HG03139 (cell line): ENCODE measurements around the gene CFAP70.
A peak's percentile ranks its signal among the peaks of the same experiment; 100 is the strongest.
"Not testable (repeated sequence)": the region's sequence is repeated elsewhere in the genome, so short reads cannot be mapped to it uniquely, and the experiment has no call there.

ENCODE experiments used
- ATAC-seq: cut with Tn5 transposase; IDR thresholded peaks from one replicate; pipeline ENCODE4 v1.9.1; 2021; ENCODE audit not compliant: unreplicated experiment

The CFAP70 gene

DNA sequence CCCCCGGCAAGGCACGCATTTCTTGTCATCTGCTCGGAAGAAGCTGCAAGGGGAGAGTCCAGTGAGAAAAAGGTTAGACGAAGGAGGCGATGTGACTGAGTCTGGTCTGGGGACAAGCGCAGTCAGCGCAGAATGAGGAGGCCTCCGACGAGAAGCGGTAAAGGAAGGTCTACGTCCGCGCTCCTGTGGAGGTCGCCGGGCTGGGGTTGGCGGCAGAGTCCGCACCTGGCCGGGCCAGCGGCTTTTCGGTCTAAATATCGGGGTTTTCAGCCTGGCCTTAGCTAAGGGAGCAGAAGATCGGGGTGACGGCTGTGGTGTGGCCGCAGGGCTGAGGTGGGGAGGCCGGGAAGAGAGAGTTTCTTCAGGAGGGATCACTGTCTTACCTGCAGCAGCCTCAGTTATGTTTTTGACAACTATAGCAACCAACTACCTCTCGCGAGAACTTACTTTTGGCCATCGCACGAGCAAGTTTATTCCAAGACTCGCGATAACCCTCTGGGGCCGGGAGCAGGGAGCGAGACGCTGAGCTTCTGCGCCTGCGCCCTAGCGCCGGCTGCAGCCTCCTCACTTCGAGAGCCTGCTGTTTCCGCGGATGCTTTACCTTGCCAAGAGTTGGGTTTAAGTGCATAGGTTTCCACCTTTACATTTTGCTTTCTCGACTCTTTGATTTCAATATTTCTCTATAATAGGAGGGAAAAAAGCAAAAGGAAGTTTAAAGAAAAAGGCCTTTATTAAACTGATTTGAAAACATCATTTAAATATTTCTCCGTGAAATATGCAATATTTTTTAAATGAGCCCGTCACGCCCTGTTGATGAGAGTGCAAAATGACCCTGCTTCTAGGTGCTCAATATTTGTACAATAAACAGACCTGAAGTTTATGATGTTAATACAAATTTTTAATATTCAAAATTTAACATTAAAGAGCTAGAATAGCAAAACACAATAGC, at the start of gene CFAP70:
Gene CFAP70 (minus strand): TSS at position 534 of the 949 bp plus-strand sequence. CDS start 4,068 bp downstream, outside the sequence.
- ATAC-seq: peak; percentile 87

DNA sequence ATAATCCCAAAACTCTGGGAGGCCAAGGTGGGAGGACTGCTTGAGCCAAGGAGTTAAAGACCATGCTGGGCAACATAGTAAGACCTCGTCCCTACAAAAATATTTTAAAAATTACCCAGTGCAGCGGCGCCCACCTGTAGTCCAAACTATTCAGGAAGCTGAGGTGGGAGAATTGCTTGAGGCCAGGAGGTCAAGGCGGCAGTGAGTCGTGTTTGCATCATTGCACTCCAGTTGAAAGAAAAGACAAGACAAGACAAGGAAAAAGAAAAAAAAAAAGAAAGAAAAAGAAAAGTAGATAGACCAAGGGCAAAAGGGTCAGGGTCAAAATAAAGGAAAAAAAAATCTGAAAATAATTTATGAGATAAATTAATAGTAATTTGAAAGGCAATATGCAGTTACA, 49.4 kb upstream of the CFAP70 start:
- ATAC-seq: no peak

DNA sequence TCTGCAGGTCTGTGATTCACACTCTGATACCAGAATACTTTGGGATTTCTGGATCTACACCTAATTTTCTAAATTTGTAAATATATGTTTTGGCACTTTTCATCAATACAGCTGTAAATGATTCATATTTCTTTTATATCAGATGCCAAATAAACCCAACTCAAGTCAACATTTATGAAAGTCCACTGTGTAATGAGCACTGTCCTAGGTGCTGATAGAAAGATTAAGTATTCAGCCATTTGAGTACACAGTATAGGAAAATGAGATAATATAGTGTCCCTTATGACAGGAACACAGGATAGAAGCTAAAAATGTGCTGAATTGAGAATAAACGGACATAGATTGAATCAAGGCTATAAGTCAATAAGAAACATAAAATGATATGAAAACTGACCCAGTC, 48.8 kb upstream of the CFAP70 start:
- ATAC-seq: no peak

DNA sequence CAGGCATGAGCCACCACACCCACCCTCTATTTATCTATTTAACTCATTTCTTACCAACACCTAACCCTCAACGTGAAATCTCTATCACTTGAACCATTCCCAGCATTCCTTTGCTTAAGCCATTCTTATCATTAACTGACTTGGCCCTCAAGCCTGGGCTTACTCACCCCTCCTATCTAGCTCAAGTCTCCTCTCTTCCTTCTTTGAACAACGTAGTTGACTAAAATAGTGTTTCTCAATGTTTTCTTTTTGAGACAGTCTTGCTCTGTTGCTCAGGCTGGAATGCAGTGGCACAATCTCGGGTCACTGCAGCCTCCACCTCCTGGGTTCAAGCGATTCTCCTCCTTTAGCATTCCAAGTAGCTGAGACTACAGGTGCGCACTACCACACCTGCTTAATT, 48.2 kb upstream of the CFAP70 start:
- ATAC-seq: no peak

- ATAC-seq: no peak
Observed at GRCh38 chr10:73405556-73405955, 46.9 kb upstream of the CFAP70 start.

DNA sequence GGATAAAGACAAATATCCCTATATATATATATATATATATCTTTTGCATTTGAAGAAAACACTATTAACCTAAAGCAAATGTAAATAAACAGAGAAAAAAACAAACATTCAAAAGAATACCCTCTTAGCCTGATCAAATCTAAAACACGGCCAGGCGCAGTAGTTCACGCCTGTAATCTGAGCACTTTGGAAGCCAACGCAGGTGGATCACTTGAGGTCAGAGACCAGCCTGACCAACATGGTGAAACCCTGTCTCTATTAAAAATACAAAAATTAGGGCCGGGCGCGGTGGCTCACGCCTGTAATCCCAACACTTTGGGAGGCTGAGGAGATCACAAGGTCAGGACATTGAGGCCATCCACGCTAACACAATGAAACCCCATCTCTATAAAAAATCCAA, 46.0 kb upstream of the CFAP70 start:
- no peak for ATAC-seq

- ATAC-seq: no peak
Observed at GRCh38 chr10:73401636-73402035, 43.0 kb upstream of the CFAP70 start.

GRCh38 chr10:73399063-73399462, 40.4 kb upstream of the CFAP70 start:
- ATAC-seq: no peak

GRCh38 chr10:73398024-73398423, 39.4 kb upstream of the CFAP70 start:
- no peak for ATAC-seq

DNA sequence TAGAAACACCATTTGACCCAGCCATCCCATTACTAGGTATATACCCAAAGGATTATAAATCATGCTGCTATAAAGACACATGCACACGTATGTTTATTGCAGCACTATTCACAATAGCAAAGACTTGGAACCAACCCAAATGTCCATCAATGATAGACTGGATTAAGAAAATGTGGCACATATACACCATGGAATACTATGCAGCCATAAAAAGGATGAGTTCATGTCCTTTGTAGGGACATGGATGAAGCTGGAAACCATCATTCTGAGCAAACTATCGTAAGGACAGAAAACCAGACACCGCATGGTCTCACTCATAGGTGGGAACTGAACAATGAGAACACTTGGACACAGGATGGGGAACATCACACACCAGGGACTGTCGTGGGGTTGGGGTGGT, 35.7 kb upstream of the CFAP70 start:
- ATAC-seq: not testable (repeated sequence)

DNA sequence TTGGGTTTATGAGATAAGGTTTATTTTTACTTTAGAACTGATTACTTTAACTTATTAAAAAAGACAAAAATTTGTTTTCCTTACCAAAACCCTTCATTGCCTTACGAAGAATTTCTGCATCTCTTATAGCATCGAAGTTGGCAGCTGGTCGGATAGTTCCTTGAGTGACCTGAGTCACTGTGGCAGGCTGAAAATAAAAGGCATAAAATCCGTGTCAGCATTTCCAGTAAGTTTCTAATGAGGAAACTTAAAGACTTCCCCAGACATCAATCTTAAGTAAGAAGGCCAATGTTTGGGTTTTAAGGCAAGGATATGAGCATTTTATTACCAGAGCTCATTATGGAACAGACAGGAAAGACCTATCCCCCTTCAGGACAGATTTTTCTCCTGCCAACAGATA, 29.6 kb upstream of the CFAP70 start:
- ATAC-seq: no peak

DNA sequence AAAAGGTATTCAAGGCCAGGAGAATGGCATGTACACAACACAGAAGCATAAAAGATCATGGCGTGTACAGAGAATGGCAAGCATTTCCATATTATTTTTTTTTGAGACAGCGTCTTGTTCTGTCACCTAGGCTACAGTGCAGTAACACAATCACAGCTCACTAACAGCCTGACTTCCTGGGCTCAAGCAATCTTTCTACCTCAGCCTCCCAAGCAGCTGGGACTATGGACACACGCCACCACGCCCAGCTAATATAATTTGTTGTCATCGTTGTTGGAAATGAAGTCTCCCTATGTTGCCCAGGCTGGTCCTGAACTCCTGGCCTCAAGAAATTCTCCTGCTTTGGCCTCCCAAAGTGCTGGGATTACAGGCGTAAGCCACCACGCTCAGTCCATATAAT, 27.9 kb upstream of the CFAP70 start:
- ATAC-seq: no peak

- no peak for ATAC-seq
Observed at GRCh38 chr10:73379064-73379748, 20.5 kb upstream of the CFAP70 start.

- no peak for ATAC-seq
Observed at GRCh38 chr10:73376679-73377078, 18.0 kb upstream of the CFAP70 start.

DNA sequence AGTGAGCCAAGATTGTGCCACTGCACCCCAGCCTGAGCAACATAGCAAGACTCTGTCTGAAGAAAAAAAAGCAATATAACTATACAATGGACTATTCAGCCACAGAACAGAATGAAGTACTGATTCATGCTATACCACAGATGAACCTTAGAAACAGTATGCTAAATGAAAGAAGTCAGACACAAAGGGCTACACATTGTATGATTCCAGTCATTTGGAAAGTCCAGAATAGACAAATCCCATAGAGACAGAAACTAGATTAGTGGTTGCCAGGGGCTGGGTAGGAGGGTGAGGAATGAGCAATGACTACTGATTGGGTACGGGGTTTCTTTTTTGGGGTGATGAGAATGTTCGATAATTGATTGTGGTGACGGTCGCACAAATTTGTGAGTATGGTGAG, 9.6 kb upstream of the CFAP70 start:
- no peak for ATAC-seq

GRCh38 chr10:73366381-73367298, 8.0 kb upstream of the CFAP70 start:
- no peak for ATAC-seq

DNA sequence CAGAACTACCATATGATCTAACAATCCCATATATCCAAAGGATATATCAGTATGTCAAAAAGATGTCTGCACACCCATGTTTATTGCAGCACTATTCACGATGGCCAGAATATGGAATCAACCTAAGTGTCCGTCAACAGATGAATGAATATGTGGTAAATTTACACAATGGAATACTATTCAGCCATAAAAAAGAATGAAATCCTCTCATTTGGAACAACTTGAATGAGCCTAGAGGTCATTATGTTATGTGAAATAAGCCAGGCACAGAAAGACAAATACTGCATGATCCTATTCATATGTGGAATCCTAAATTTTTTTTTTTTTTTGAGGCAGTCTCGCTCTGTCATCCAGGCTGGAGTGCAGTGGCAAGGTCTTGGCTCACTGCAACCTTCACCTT, 6.3 kb upstream of the CFAP70 start:
- ATAC-seq: no peak

- ATAC-seq: no peak
Observed at GRCh38 chr10:73359492-73359891, 828 bp upstream of the CFAP70 start.

DNA sequence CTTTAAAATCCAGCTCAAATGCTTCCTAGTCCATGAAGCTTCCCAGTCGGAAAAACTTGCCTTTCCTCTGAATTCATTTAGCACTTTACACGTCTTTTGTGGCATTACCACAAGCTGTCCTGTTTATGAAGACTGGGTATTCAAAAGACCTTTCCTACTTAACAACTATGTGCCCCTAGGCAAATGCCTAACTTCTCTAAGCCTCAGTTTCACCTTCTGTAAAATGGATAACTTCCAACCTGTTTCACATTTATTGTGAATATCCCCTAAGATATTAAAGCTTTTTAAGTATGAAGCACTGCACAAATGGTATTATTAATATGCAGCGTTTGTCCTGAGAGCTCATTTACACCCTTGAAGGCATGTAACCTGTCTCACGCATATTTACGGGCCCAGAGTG, 843 bp downstream of the CFAP70 start:
- no peak for ATAC-seq

DNA sequence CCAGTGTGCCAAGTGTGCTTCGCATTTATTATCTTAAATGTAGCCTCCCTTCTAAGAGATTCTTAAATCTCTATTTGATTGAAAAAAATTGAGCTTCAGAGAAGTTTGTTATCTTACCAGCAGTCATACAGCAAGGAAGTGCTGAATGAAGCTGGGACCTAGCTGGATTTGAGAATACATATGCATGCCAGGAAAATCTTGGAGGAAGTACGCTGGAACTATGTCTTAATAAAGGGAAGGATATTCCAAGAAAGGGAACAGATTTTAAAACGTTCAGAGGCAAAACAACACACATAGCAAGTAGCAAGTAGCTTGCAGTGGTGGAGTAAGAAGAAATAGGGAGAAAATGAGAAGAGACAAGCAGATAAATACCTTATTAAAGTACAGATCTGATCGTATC, 1.5 kb downstream of the CFAP70 start:
- no peak for ATAC-seq

GRCh38 chr10:73344269-73344668, 14.4 kb downstream of the CFAP70 start:
- ATAC-seq: no peak
